Stimulated activated CD8-positive, alpha-beta memory T cell treated with anti-CD3 and anti-CD28 coated beads, Interleukin-15, amount 100 ng/mL, for 4 hours (primary cell): ENCODE measurements around the gene GNAS.
"Not testable (repeated sequence)": the region's sequence is repeated elsewhere in the genome, so short reads cannot be mapped to it uniquely, and the experiment has no call there.

Source experiments
- DNase-seq, 2 donors: peaks; one replicate each; pipeline ENCODE4 v3.0.0-alpha.2; 2020; ENCODE audit warnings: low read depth in 2 of 2

The GNAS gene

GRCh38 chr20:58926802-58927489, 74.4 kb downstream of the GNAS start:
- DNase-seq: no peak

DNA sequence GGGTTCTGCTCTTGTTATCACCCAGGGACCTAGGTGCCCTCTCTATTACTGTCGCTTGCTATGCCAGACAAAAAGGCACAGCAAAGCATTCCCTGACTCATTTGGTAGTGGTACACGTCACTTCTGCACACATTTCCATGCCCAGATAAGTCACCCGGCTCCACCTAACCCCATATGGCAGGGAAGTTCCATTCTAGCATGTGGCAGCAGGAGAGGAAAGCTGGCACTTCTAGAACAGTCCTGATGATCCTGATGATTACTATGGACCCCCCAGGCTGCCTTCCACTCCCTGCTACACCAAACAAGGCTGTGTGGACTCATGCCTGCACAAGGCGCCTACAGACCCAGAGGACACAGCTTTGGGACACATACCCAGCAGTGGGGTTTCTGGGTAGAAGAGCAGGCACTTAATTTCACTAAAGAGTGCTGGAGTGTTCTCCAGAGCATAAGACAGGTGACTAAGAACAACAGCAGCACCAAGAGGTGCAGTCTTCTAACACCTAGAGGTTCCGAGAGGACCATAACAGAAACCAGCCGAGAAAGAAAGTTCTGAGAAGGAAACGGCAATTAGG, 75.1 kb downstream of the GNAS start:
- DNase-seq: no peak

DNA sequence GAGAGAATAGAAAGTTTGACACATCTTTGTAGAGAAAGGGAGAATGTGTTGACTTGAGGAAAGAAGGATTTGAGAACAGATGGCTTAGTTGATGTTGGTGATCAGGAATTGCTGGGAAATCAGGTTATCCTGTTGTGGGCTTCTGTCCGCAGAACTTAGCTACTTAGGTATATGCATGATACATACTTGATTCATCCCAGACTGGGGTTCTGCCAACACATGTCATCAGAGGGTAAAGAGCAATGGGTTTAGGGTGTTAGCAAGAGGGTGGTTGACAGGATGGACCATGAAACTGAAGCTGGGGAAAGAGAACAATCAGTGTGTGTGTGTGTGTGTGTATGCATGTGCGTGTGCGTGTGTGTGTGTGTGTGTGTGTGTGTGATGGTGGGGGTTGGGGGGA, 78.0 kb downstream of the GNAS start:
- DNase-seq: no peak

DNA sequence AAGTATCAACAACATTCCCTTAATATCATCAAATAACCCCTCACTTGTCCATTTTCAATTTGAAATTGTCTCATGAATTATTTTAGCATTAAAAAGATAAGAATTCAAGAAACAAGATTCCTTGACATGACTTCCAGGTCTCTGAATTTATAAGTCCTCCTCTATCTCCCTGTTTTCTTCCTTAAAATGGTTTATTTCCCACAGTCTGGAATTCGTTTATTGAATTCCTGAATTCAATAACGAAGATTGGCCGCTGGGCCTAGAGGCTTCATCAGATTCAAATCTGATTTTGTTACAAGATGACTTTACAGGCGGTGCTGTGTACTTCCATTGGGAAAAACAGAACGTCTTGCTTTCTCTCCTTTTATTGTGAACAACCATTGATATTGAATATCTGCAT, 79.7 kb downstream of the GNAS start:
- DNase-seq: no peak

DNA sequence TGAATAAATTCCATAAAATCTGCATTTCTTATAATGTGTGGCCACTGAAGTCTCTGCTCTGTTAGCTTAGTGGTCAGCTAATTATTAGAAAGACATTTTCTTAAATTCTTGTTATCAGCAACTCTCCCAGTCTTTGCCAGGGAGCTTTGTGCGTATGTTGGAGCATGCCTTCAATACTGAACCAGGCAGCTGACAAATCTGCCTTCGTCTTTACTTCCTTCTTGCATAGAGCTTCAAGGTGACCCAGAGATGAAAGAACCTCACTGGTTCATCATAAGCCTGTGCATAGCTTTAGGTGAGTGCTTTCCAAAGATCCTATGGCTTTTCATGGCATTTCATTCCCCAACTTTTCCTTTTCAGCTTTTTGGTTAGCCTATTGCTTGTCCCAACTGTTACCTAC, 85.6 kb downstream of the GNAS start:
- DNase-seq: no peak

DNA sequence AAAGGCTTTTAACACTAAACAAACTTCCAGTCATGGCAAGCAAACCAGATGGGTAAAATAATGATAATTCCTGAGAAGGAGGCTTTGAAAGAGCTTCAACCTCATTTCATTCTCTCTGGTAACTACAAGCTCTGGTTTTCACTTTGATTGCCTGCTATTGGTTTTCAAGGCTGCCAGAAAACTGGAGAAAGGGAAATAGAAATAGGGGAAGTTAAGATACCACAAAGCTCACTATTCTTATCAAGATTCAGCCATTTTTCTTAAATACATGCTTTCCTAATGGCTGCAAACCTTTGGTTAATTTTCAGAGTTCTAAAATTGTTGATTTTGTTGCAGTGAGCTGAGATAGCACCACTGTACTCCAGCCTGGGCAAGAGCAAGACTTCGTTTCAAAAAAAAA, 86.0 kb downstream of the GNAS start:
- no peak for DNase-seq

DNA sequence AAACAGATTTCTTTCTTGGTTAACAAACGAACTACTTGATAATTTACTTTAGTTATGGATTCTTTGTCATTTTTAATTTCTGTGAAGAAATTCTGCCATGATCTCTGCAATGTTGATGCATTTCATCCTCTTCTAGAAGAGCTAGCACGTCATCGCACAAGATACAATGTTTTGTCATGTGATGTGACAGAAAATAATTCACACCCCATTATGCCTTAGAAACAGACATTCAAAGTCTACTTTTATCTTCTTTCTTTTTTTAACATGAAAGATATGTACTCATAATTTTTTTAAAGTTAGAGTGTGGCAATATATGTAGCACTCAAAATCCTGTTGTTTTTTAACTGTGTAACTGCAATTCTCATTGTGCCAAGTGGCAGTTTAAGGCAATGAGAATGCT, 89.0 kb downstream of the GNAS start:
- no peak for DNase-seq

GRCh38 chr20:58942549-58942948, 90.0 kb downstream of the GNAS start:
- no peak for DNase-seq

- DNase-seq: no peak
Measured at GRCh38 chr20:58944610-58945009, 92.1 kb downstream of the GNAS start.

DNA sequence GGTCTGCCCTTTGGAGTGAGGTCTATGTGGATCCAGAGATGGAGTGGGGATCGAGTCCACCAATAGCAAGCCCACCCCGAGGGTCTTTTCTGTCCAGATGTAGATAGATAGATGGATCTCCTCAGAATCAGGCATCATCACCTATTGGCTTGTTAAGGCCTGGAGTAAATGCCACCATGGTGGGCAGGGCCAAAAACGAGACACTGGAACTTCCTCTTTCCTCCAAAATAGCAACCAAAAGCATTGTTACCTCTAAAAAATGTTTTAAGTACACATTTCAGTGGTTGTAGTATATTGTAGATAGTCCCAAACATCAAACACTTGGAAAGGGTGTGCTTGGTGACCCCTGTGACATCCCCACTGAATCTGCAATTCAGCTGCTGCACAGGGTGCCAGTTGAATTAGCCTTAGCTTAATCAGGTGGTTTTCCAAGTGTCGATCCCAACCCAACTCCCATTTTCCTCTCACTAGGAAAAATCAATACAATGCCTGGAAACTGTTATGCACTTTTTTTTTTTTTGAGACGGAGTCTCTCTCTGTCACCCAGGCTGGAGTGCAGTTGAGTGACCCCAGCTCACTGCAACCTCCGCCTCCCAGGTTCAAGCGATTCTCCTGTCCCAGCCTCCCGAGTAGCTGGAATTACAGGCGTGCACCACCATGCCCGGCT, 93.6 kb downstream of the GNAS start:
- no peak for DNase-seq

- not testable (repeated sequence) for DNase-seq
Measured at GRCh38 chr20:58947797-58948388, 95.4 kb downstream of the GNAS start.

DNA sequence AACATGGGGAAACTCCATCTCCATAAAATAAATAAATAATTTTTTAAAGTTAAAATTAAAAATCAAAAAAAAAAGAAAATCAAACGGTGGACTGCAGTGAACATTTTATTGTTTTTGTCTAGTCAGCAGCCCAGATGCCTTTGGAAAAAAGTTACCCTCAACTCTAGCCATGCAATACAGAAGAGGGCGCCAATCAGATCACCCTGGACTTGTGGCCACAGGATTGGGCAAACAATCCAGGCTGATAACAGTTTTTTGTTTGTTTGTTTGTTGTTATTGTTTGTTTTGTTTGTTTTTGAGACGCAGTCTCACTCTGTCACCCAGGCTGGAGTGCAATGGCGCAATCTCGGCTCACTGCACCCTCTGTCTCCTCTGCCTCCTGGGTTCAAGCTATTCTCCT, 98.1 kb downstream of the GNAS start:
- no peak for DNase-seq

- DNase-seq: no peak
Measured at GRCh38 chr20:58953050-58953449, 100.5 kb downstream of the GNAS start.

GRCh38 chr20:58956078-58956477, 103.6 kb downstream of the GNAS start:
- no peak for DNase-seq

GRCh38 chr20:58959652-58960051, 107.1 kb downstream of the GNAS start:
- DNase-seq: no peak
